Effector memory CD4-positive, alpha-beta T cell (primary cell): Measurements from ENCODE around the gene WDR70.
"Not testable (repeated sequence)": the region's sequence is repeated elsewhere in the genome, so short reads cannot be mapped to it uniquely, and the experiment has no call there.

Experiments
- DNase-seq, 3 donors: peaks; one replicate each; pipeline ENCODE4 v3.0.0-alpha.2; 2020
- H3K27ac ChIP-seq: 2 replicates; pipeline ENCODE4 v1.7.0; 2013; ENCODE audit warnings: mild to moderate bottlenecking, low read length, moderate library complexity; ENCODE audit not compliant: insufficient read depth, poor library complexity, severe bottlenecking
- H3K27me3 ChIP-seq: replicated peaks from 2 replicates; pipeline ENCODE4 v1.7.0; 2013; ENCODE audit warnings: mild to moderate bottlenecking, low read length; ENCODE audit not compliant: insufficient read depth, control insufficient read depth, poor library complexity, severe bottlenecking
- H3K36me3 ChIP-seq: 2 replicates; pipeline ENCODE4 v1.7.0; 2013; ENCODE audit warnings: mild to moderate bottlenecking, low read length, moderate library complexity; ENCODE audit not compliant: control insufficient read depth, insufficient read depth
- H3K4me1 ChIP-seq: 2 replicates; pipeline ENCODE4 v1.7.0; 2013; ENCODE audit warnings: low read length, mild to moderate bottlenecking; ENCODE audit not compliant: control insufficient read depth, insufficient read depth, poor library complexity, severe bottlenecking
- H3K4me3 ChIP-seq: 2 replicates; pipeline ENCODE4 v1.7.0; 2013; ENCODE audit warnings: low read length, low read depth, mild to moderate bottlenecking; ENCODE audit not compliant: insufficient read depth, poor library complexity, severe bottlenecking
- H3K9me3 ChIP-seq: 2 replicates; pipeline ENCODE4 v1.7.0; 2013; ENCODE audit warnings: mild to moderate bottlenecking, low read length, moderate library complexity; ENCODE audit not compliant: control insufficient read depth

WDR70 gene

GRCh38 chr5:37664551-37664950 lies 285.4 kb downstream of the WDR70 start:
- no peak overlapping the region for H3K4me3 ChIP-seq
- H3K36me3 ChIP-seq: no peaks in the 10 kb centered on the region
- no peak for DNase-seq
- H3K9me3 ChIP-seq: no peaks in the 10 kb centered on the region
- no peaks in the 10 kb centered on the region for H3K4me1 ChIP-seq
- no peaks in the 10 kb centered on the region for H3K27me3 ChIP-seq
- H3K27ac ChIP-seq: no peak overlapping the region

GRCh38 chr5:37665272-37665671 lies 286.2 kb downstream of the WDR70 start:
- DNase-seq: no peak

GRCh38 chr5:37665889-37666288 lies 286.8 kb downstream of the WDR70 start:
- H3K36me3 ChIP-seq: peaks cover 6% of the 10 kb centered on the region
- H3K9me3 ChIP-seq: no peaks in the 10 kb centered on the region
- H3K27ac ChIP-seq: no peak overlapping the region
- no peak overlapping the region for H3K4me3 ChIP-seq
- H3K4me1 ChIP-seq: no peaks in the 10 kb centered on the region
- no peak for DNase-seq
- H3K27me3 ChIP-seq: no peaks in the 10 kb centered on the region

More at GRCh38 chr5:37665272-37665671, 286.2 kb downstream of the WDR70 start:
- no peaks in the 10 kb centered on the region for H3K9me3 ChIP-seq
- H3K36me3 ChIP-seq: peaks cover 5% of the 10 kb centered on the region
- H3K4me1 ChIP-seq: no peaks in the 10 kb centered on the region
- no peak overlapping the region for H3K4me3 ChIP-seq
- no peaks in the 10 kb centered on the region for H3K27me3 ChIP-seq
- no peak overlapping the region for H3K27ac ChIP-seq

- Histone ChIP-seq H3K27me3 (no peaks in the 10 kb centered on the region), H3K4me3 (no peak overlapping the region), H3K27ac (no peak overlapping the region), H3K36me3 (peaks cover 6% of the 10 kb centered on the region), H3K9me3 (no peaks in the 10 kb centered on the region), H3K4me1 (no peaks in the 10 kb centered on the region)
- DNase-seq: no peak
Measured at GRCh38 chr5:37667430-37667829, 288.3 kb downstream of the WDR70 start.

GRCh38 chr5:37667846-37668245 lies 288.7 kb downstream of the WDR70 start:
- DNase-seq: no peak
- Histone ChIP-seq H3K4me1 (no peaks in the 10 kb centered on the region), H3K36me3 (peaks cover 6% of the 10 kb centered on the region), H3K27ac (no peak overlapping the region), H3K4me3 (no peak overlapping the region), H3K9me3 (no peaks in the 10 kb centered on the region), H3K27me3 (no peaks in the 10 kb centered on the region)

- Histone ChIP-seq H3K36me3 (peaks cover 6% of the 10 kb centered on the region), H3K27ac (no peak overlapping the region), H3K4me1 (no peaks in the 10 kb centered on the region), H3K27me3 (no peaks in the 10 kb centered on the region), H3K4me3 (no peak overlapping the region), H3K9me3 (no peaks in the 10 kb centered on the region)
- DNase-seq: no peak
Measured at GRCh38 chr5:37668524-37669047, 289.5 kb downstream of the WDR70 start.

- DNase-seq, H3K4me3 ChIP-seq, H3K4me1 ChIP-seq, H3K27ac ChIP-seq, H3K36me3 ChIP-seq, H3K9me3 ChIP-seq, H3K27me3 ChIP-seq: not testable (repeated sequence)
Measured at GRCh38 chr5:37672118-37672588, 293.0 kb downstream of the WDR70 start.

GRCh38 chr5:37674361-37674760 lies 295.2 kb downstream of the WDR70 start:
- not testable (repeated sequence) for H3K36me3 ChIP-seq, H3K4me1 ChIP-seq, H3K9me3 ChIP-seq, DNase-seq, H3K4me3 ChIP-seq, H3K27ac ChIP-seq, H3K27me3 ChIP-seq

- not testable (repeated sequence) for H3K4me3 ChIP-seq, H3K9me3 ChIP-seq, H3K4me1 ChIP-seq, DNase-seq, H3K36me3 ChIP-seq, H3K27me3 ChIP-seq, H3K27ac ChIP-seq
Measured at GRCh38 chr5:37679326-37679725, 300.2 kb downstream of the WDR70 start.

GRCh38 chr5:37679903-37680302 lies 300.8 kb downstream of the WDR70 start:
- not testable (repeated sequence) for H3K27ac ChIP-seq, H3K4me1 ChIP-seq, H3K9me3 ChIP-seq, DNase-seq, H3K27me3 ChIP-seq, H3K4me3 ChIP-seq, H3K36me3 ChIP-seq
